Measurements from ENCODE around the gene CD3D. TPM values are rescaled to one million over a fixed set of nuclear protein-coding genes. Genes with fewer than 3 reads are reported as not detected.

The CD3D gene
- total RNA-seq, 1 donor from 2014 or later, result not detected

DNA sequence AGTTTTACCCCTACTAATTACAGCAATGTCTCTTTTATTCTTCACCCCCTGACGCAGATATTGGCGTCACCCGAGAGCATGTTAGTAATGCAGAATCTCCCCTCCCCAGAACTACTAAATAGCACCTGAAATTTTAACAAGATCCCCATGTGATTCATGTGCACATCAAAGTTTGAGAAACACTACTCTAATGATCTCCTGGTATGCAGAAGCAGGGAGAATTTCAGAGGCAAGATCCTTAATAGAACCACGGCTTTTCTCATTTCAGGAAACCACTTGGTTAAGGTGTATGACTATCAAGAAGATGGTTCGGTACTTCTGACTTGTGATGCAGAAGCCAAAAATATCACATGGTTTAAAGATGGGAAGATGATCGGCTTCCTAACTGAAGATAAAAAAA is 7.0 kb upstream of the CD3D start:
- DNase-seq (ENCODE audit: extremely low spot score, unreplicated experiment), result no peak
- Mint-ChIP-seq H3K36me3 (ENCODE audit: unreplicated experiment) (no peaks in the 10 kb centered on the region), H3K9me3 (ENCODE audit: unreplicated experiment) (no peaks in the 10 kb centered on the region), H3K4me3 (ENCODE audit: unreplicated experiment) (no peak overlapping the region), H3K4me1 (ENCODE audit: unreplicated experiment) (no peaks in the 10 kb centered on the region), H3K27me3 (ENCODE audit: unreplicated experiment) (peaks cover 54% of the 10 kb centered on the region), H3K27ac (ENCODE audit: unreplicated experiment) (no peak overlapping the region)
- TF ChIP-seq, protein P1, sequence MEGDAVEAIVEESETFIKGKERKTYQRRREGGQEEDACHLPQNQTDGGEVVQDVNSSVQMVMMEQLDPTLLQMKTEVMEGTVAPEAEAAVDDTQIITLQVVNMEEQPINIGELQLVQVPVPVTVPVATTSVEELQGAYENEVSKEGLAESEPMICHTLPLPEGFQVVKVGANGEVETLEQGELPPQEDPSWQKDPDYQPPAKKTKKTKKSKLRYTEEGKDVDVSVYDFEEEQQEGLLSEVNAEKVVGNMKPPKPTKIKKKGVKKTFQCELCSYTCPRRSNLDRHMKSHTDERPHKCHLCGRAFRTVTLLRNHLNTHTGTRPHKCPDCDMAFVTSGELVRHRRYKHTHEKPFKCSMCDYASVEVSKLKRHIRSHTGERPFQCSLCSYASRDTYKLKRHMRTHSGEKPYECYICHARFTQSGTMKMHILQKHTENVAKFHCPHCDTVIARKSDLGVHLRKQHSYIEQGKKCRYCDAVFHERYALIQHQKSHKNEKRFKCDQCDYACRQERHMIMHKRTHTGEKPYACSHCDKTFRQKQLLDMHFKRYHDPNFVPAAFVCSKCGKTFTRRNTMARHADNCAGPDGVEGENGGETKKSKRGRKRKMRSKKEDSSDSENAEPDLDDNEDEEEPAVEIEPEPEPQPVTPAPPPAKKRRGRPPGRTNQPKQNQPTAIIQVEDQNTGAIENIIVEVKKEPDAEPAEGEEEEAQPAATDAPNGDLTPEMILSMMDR (IDR thresholded peaks at IDR 0.05), result no peak

DNA sequence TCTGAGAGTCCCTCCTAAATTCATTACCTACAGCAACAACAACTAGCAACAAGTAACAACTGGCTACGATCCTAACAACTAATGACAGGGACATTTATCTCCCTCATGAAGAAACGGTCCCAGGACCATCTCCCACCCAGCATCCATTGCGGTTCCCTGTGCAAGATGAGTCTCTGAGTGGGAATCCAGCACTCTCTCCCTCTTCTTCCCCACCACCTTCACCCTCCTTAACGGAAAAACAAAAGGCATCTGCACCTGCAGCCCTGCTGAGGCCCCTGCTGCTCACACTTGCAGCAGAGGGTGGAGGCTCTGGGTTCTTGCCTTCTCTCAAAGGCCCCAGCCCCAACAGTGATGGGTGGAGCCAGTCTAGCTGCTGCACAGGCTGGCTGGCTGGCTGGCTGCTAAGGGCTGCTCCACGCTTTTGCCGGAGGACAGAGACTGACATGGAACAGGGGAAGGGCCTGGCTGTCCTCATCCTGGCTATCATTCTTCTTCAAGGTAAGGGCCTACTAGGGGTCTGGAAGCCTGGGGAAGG is 1.5 kb upstream of the CD3D start, which contains the start of gene CD3G:
Gene CD3G (plus strand): TSS at position 364 of the 535 bp plus-strand sequence. CDS start 80 bp downstream, at position 444.
- TF ChIP-seq, protein P1 (IDR thresholded peaks at IDR 0.05), result no peak
- H3K36me3 Mint-ChIP-seq (ENCODE audit: unreplicated experiment), result no peaks in the 10 kb centered on the region
- H3K4me1 Mint-ChIP-seq (ENCODE audit: unreplicated experiment), result no peaks in the 10 kb centered on the region
- H3K9me3 Mint-ChIP-seq (ENCODE audit: unreplicated experiment), result no peaks in the 10 kb centered on the region
- H3K27ac Mint-ChIP-seq (ENCODE audit: unreplicated experiment), result no peak within 1 kb of the TSS
- DNase-seq (ENCODE audit: extremely low spot score, unreplicated experiment), result peak; percentile 38
- no peak within 1 kb of the TSS for H3K4me3 Mint-ChIP-seq (ENCODE audit: unreplicated experiment)
- peaks cover 54% of the 10 kb centered on the region for H3K27me3 Mint-ChIP-seq (ENCODE audit: unreplicated experiment)

DNA sequence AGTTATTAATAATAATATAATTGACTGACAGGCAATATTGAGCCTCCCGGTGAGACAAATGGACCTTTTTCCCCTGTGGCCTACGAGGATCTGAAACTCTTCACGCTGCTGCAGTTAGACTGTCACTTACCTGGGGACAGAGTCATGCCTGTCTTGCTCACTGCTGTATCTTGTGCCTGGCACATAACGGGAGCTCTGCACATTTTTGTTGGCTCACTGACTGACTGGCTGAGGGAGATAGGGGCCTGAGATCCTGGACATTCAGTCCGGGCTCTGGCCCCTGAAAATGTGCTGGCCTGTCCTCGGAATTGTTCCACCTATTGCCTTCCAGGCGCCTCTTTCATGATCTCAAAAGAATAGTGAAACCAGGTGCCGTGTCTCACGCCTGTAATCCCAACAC is 743 bp upstream of the CD3D start:
- no peaks in the 10 kb centered on the region for H3K4me1 Mint-ChIP-seq (ENCODE audit: unreplicated experiment)
- no peak for DNase-seq (ENCODE audit: extremely low spot score, unreplicated experiment)
- no peak overlapping the region for H3K27ac Mint-ChIP-seq (ENCODE audit: unreplicated experiment)
- no peak overlapping the region for H3K4me3 Mint-ChIP-seq (ENCODE audit: unreplicated experiment)
- H3K36me3 Mint-ChIP-seq (ENCODE audit: unreplicated experiment), result no peaks in the 10 kb centered on the region
- H3K27me3 Mint-ChIP-seq (ENCODE audit: unreplicated experiment), result peaks cover 52% of the 10 kb centered on the region
- TF ChIP-seq, protein P1 (IDR thresholded peaks at IDR 0.05), result no peak
- no peaks in the 10 kb centered on the region for H3K9me3 Mint-ChIP-seq (ENCODE audit: unreplicated experiment)

DNA sequence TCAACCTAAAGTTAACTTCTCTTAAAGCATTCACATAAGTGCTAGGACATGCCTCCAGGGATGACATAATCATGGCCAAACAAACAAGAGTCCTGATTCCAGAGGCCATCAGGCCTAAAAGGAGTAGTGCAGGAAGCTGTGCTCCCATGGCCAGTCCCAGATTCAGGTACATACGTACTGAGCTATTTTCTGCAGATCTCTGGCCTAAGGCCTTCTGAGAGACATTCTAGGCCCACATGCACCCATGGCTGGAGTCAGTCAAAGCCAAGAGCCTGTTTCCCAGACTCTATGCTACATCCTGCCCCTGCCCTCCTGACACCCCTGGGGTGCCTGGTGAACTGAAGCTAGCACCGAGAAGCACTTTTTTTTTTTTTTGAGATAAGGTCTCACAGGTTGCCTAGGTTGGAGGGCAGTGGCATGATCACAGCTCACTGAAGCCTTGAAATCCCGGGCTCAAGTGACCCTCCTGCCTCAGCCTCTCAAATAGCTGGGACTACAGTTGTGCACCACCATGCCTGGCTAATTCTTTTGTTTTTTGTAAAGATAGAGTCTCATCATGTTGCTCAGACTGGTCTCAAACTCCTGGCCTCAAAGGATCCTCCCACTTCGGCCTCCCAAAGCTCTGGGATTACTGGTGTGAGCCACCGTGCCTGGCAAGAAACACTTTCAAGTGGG is 553 bp downstream of the CD3D start:
- H3K4me3 Mint-ChIP-seq (ENCODE audit: unreplicated experiment), result no peak overlapping the region
- H3K36me3 Mint-ChIP-seq (ENCODE audit: unreplicated experiment), result no peaks in the 10 kb centered on the region
- no peaks in the 10 kb centered on the region for H3K4me1 Mint-ChIP-seq (ENCODE audit: unreplicated experiment)
- peaks cover 46% of the 10 kb centered on the region for H3K27me3 Mint-ChIP-seq (ENCODE audit: unreplicated experiment)
- H3K27ac Mint-ChIP-seq (ENCODE audit: unreplicated experiment), result no peak overlapping the region
- TF ChIP-seq, protein P1 (IDR thresholded peaks at IDR 0.05), result no peak
- H3K9me3 Mint-ChIP-seq (ENCODE audit: unreplicated experiment), result no peaks in the 10 kb centered on the region
- no peak for DNase-seq (ENCODE audit: extremely low spot score, unreplicated experiment)

DNA sequence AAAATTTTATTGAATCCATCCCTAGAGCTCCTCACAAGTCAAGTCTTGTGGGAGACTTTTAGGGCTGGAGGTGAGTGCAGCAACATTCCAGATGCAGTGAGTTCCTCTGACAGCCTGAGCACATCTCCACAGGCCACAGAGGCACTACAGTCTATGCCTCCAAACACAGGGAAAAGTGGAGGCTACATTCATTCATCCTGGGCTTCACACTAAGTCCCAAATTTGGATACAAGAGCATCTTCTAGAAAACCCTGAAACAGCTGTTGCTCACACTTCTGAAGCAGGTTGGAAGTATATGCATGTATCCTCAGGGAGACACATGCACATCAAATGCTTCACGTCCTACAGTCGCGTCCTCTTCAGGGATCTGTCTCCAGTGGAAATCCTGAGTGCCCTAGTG is 1.2 kb downstream of the CD3D start:
- Mint-ChIP-seq H3K27me3 (ENCODE audit: unreplicated experiment) (peaks cover 43% of the 10 kb centered on the region), H3K36me3 (ENCODE audit: unreplicated experiment) (no peaks in the 10 kb centered on the region), H3K27ac (ENCODE audit: unreplicated experiment) (no peak overlapping the region), H3K4me1 (ENCODE audit: unreplicated experiment) (no peaks in the 10 kb centered on the region), H3K4me3 (ENCODE audit: unreplicated experiment) (no peak overlapping the region), H3K9me3 (ENCODE audit: unreplicated experiment) (no peaks in the 10 kb centered on the region)
- TF ChIP-seq, protein P1 (IDR thresholded peaks at IDR 0.05), result no peak
- DNase-seq (ENCODE audit: extremely low spot score, unreplicated experiment), result no peak
